Stimulated activated CD4-positive, alpha-beta T cell treated with anti-CD3 and anti-CD28 coated beads, Interleukin-12 subunit alpha, Interleukin-12 subunit beta, amount 100 ng/mL, for 48 hours (primary cell): Measurements from ENCODE around the gene ALKBH1.
"Not testable (repeated sequence)": the region's sequence is repeated elsewhere in the genome, so short reads cannot be mapped to it uniquely, and the experiment has no call there.

Experiments used
- DNase-seq, 3 donors: peaks; one replicate each; pipeline ENCODE4 v3.0.0-alpha.2; 2020; ENCODE audit warnings: low read depth in 2 of 3, low spot score in 1 of 3

Gene ALKBH1

GRCh38 chr14:77673193-77673592 lies 34.6 kb downstream of the ALKBH1 start:
- no peak for DNase-seq

DNA sequence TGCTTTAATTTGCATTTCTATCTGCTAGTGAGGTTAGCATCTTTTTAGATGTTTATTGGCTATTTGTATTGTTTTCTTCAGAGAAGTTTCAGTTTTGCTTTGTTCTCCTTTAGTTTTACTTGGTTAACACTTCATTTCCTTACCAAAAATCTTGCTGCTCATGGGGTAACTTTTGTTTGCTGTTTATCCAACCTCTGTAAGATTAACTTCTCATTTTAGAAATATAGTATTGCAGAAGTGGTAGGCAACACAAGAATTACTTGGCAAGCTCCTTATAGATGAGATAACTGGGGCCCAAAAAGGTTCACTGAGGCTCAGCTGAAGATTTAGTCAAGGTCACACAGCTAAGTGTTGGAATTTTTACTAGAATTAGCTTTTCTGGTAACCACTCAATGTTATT lies 40.5 kb downstream of the ALKBH1 start:
- DNase-seq = no peak

DNA sequence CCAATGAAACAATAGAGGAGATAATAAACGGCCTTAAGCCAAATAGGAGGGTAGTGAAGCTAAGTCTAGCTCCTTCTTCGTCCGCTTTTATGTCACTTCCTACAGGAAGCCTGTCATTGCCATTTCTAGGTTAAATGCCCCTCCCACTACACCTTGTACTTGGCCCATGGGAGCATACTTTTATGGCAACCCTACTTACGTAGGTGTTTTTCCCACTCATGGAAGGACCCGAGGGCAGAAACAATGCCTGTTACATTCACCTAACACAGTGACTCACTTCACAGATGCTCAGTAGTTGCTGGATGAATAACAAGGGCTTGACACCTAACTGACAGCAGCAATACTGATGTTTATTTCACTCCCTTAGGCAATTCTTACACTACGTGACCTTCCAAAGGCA lies 44.5 kb downstream of the ALKBH1 start:
- no peak for DNase-seq

- DNase-seq = not testable (repeated sequence)
These were observed 46.3 kb downstream of the ALKBH1 start for GRCh38 chr14:77661562-77661961.

GRCh38 chr14:77660754-77661153 lies 47.1 kb downstream of the ALKBH1 start:
- DNase-seq = no peak

- no peak for DNase-seq
These were observed 48.0 kb downstream of the ALKBH1 start for GRCh38 chr14:77659831-77660230.

GRCh38 chr14:77657280-77657679 lies 50.5 kb downstream of the ALKBH1 start:
- DNase-seq = no peak

DNA sequence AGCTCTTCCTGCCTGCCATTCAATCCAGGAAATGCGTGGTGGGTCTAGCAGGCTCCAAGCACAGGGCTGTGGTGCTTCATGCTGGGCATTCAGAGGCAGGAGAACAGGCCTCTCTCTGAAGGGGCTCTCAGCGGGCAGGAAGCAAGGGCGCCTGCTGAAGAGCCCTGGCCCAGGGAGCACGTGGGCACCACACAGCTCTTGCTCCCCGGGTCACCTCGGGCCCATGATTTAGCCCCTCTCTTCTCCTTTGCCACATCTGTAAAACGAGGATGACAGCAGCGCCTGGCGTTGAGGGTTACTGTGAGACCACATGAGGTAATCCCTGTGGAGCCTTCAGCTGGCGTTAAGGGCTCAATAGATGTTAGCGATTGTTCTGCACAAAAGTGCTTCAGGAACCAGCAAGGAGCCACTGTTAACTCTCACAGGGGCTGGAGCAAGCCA lies 53.8 kb downstream of the ALKBH1 start:
- no peak for DNase-seq

DNA sequence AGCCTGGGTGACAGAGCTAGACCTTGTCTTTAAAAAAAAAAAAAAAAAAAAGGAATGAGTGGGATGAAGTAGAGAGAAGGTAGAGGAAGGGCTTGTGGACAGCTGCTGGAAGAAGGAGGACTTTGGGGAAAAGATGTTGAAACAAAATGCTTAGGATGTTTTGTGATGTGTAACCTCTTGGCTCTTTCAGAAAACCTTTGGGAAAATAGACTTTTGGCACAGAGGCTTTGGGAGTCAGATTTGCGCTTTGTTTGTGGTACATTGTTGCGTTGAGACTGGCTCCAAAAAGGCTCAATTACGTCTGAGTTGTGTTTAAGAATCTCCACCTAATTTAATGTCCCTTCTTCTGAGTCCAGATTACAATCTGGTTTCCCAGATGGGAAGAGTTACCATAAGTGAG lies 58.5 kb downstream of the ALKBH1 start:
- DNase-seq = no peak

DNA sequence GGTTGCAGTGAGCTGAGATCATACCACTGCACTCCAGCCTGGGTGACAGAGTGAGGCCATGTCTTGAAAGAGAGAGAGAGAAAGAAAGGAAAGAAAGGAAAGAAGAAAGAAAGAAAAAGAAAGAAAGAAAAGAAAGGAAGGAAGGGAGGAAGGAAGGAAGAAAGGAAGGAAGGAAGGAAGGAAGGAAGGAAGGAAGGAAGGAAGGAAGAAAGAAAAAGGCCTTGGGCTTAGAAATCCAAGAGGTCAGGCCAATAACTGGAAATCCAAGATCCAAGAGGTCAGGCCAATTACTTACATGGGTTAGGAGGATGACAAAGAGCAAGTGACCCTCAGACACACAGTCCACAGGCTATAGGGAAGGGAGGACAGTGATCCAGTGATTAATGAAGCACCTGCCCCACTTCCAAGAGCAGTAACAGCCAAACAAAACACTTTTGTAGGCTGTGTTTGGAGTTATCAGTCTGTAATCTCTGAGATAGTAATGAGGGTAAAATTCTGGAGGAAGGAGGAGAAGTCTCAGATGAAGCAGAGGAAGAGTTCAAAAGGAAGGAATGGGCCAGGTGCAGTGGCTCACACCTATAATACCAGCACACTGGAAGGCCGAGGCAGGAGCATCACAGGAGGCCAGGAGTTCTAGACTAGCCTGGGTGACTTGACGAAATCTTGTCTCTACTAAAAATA lies 59.2 kb downstream of the ALKBH1 start:
- DNase-seq = no peak

DNA sequence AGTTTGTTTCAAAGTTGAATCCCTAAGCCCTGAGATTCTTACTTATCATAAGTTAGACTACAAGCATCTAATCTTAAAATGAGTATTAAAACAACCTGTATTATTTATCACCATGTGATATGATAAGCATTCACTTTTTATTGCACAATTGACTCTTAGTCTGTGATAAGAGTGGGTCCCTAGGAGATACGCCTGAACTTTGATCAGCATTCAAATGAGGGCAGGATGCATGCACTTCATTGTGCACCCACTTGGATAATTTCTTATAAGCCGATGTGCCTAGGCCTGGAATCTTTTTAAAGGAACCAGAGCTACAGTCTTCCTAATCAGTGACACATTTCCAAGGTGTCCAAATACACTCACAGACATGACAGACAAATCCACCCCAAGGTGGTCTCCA lies 60.0 kb downstream of the ALKBH1 start:
- no peak for DNase-seq

- DNase-seq = no peak
These were observed 60.9 kb downstream of the ALKBH1 start for GRCh38 chr14:77646907-77647306.

DNA sequence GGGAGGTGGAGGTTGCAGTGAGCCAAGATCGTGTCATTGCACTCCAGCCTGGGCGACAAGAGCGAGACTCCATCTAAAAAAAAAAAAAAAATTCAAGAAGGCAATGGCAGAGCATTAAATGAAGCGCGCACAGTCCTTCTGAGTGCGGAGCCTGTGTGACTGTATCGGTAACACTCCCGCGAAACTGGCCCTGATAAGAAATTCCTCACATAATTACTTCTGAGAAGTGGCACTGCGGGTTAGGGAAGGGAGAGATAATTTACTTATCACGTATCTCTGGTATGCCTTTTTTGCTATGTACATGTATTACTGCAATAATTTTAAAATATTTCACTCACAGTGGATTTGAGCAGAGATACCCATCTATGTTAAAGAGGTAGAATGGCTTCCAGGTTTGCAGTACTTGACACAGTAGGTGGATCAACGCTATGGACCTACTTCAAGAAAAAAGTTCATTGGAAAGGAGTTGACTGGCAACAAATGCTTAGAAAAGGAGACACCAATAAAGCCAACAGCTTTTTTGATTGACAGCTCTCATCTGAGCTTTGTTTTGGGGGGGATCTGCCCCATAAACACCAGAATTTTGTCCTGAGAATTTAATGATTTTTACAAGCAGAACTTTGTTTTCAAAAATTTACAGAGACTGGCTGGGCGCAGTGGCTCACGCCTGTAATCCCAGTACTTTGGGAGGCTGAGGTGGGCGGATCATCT lies 62.1 kb downstream of the ALKBH1 start:
- no peak for DNase-seq

DNA sequence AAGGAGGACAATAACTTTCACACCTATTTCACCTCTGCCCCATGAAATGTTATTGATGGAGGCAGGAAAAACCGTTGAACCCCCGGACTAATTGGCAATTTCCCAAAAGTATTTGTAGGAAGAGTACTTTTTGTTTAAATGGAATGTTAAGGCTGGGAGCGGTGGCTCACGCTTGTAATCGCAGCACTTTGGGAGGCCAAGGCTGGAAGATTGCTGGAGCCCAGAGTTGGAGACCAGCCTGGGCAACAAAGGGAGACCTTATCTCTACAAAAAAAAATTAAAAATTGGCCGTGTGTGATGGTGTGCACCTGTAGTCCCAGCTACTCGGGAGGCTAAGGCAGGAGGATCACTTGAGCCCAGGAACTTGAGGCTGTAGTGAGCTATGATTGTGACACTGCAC lies 65.4 kb downstream of the ALKBH1 start:
- DNase-seq = no peak

DNA sequence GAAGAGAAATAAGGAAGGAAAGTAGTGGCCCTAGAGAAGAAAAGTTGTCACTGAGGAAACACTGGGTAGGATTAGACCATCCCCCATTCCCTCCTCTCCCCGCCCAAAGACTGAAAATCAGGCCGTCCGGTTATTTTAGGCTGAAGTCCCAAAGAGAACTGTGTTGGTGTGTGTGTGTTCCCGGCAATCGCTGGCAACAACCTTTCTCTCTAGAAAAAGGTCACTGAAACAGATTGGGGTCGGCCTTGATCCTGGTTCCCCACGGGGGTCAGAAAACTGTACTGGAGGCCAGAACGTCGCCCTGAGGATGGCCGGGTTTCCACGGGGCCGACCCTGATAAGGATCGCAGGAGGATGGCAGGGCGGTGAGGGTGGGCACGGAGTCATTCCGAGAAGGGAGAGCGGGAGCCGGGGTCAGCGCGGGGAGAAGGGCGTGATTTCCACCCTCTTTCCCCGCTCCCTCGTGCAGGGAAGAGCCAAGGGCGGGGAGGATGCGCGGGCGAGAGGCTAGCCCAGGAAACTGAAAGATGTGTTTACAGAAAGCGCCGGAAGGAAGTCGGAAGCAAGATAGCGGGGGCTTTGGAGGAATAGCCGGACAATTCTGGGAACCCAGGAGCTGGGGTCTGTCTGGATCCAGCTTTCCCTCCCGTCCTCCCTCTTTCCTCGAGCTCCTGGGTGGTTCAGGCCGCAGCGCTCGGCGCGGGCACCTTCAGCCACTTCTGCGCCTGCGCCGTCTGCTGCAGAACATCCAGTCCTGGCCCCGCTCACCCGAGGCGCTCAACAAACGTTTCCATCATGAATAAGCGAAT lies 66.1 kb downstream of the ALKBH1 start:
- peak; percentile 48 to 65 (median 56) for DNase-seq

- DNase-seq = no peak
These were observed 66.9 kb downstream of the ALKBH1 start for GRCh38 chr14:77640756-77641533.

DNA sequence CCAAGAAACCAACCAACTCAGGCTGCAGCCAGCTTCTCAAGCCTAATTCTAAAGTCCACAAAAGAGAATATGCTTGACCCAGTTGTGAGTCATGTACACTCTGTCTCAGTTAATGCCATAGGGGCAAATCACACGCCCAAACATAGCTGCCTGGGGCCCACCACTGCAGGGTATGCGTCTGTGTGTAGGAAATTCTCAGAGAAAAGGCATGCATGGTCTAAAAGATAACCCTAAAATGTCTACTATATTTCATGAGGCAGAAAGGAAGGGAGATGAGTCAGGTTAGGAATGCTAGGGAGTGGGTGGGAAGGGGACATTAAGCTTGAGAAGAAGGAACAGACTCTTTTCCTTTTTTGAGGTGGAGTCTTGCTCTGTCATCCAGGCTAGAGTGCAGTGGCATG lies 69.1 kb downstream of the ALKBH1 start:
- DNase-seq = no peak

DNA sequence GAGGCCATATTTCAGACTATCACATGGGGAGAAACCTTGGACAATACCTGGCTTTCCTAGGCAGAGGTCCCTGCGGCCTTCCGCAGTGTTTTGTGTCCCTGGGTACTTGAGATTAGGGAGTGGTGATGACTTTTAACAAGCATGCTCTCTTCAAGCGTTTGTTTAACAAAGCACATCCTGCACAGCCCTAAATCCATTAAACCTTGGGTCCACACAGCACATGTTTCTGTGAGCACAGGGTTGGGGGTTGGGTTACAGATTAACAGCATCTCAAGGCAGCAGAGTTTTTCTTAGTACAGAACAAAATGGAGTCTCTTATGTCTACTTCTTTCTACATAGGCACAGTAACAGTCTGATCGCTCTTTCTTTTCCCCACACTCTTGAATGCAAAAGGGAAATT lies 72.0 kb downstream of the ALKBH1 start:
- DNase-seq = not testable (repeated sequence)

DNA sequence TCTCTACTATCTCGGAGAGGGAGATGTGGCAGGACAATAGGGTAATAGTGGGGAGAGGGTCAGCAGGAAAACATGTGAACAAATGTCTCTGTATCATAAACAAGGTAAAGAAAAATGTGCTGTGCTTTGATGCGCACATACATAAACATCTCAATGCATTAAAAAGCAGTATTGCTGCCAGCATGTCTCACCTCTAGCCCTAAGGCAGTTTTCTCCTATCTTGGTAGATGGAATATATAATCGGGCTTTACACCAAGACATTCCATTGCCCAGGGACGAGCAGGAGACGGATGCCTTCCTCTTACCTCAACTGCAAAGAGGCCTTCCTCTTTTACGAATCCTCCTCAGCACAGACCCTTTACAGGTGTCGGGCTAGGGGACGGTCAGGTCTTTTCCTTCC lies 72.4 kb downstream of the ALKBH1 start:
- DNase-seq = not testable (repeated sequence)

- no peak for DNase-seq
These were observed 77.7 kb downstream of the ALKBH1 start for GRCh38 chr14:77630111-77630510.

GRCh38 chr14:77625360-77625759 lies 82.5 kb downstream of the ALKBH1 start:
- DNase-seq = no peak
